HFFc6 (cell line): ENCODE data around the gene BAHCC1. TPM values are rescaled to one million over a fixed set of nuclear protein-coding genes. Genes with fewer than 3 reads are reported as not detected.

Source experiments
- DNase-seq: peaks from one replicate; pipeline ENCODE4 v3.0.0-alpha.2; 2018
- H3K27ac Mint-ChIP-seq: 2 replicates; pipeline ENCODE4 v1.8.0; 2020; ENCODE audit warnings: mild to moderate bottlenecking, mixed read lengths
- H3K27me3 Mint-ChIP-seq: 2 replicates; pipeline ENCODE4 v1.8.0; 2021; ENCODE audit warnings: mild to moderate bottlenecking, moderate library complexity, mixed read lengths; ENCODE audit not compliant: insufficient read depth
- H3K36me3 Mint-ChIP-seq: 2 replicates; pipeline ENCODE4 v1.8.0; 2021; ENCODE audit warnings: low read depth, mixed read lengths
- H3K4me1 Mint-ChIP-seq: 2 replicates; pipeline ENCODE4 v1.8.0; 2020; ENCODE audit warnings: low read depth, mixed read lengths
- H3K4me3 Mint-ChIP-seq: 2 replicates; pipeline ENCODE4 v1.8.0; 2020; ENCODE audit warnings: mild to moderate bottlenecking, moderate library complexity, mixed read lengths
- H3K9me3 Mint-ChIP-seq: 2 replicates; pipeline ENCODE4 v1.8.0; 2020; ENCODE audit warnings: mild to moderate bottlenecking, mixed read lengths
- total RNA-seq, 6 experiments: library from RNA; stranded (reverse); fragmentation: NEBNext Ultra II Directional; extraction: Animal tissue kit (Norgen Biotek cat#: 25700); gene quantifications; 2 replicates in 1 of 6; 3 replicates in 5 of 6; pipeline ENCODE4 v1.2.3, GENCODE V29; 2021
- TF ChIP-seq, protein P1 (sequence below): fragments of 200-600 bp; sonication (generic); IDR thresholded peaks from 2 replicates; pipeline ENCODE4 v1.5.0; 2021; ENCODE audit warnings: antibody characterized with exemption, mild to moderate bottlenecking

The BAHCC1 gene
- total RNA-seq, 6 experiments from 2014 or later = 7.3 to 9.7 (median 8.3) TPM

DNA sequence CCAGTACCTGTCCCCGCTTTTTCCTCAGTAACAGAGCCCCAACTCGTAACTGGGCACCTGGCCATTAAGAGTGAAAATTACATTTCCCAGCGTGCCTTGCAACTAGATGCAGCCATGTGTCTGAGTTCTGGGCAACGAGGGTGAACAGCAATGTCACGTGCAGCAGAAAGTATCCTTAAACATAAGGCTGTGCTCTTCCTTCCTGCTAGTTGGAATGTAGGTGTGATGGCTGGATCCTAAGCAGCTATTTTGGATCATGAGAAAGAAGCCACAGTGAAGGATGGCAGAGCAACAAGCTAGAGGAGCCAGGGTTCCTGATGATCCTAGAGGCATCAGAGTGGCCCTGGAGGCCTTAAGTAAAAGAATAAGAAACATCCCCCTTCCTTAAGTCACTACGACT is 81.4 kb downstream of the BAHCC1 start:
- H3K9me3 Mint-ChIP-seq = no peaks in the 10 kb centered on the region
- no peak overlapping the region for H3K4me3 Mint-ChIP-seq
- no peak for DNase-seq
- peaks cover 7% of the 10 kb centered on the region; the same call in 1 of the 2 replicates for H3K27me3 Mint-ChIP-seq
- no peak overlapping the region for H3K27ac Mint-ChIP-seq
- peaks cover 4% of the 10 kb centered on the region; the same call in 1 of the 2 replicates for H3K36me3 Mint-ChIP-seq
- peaks cover 22% of the 10 kb centered on the region for H3K4me1 Mint-ChIP-seq
- TF ChIP-seq, protein P1, sequence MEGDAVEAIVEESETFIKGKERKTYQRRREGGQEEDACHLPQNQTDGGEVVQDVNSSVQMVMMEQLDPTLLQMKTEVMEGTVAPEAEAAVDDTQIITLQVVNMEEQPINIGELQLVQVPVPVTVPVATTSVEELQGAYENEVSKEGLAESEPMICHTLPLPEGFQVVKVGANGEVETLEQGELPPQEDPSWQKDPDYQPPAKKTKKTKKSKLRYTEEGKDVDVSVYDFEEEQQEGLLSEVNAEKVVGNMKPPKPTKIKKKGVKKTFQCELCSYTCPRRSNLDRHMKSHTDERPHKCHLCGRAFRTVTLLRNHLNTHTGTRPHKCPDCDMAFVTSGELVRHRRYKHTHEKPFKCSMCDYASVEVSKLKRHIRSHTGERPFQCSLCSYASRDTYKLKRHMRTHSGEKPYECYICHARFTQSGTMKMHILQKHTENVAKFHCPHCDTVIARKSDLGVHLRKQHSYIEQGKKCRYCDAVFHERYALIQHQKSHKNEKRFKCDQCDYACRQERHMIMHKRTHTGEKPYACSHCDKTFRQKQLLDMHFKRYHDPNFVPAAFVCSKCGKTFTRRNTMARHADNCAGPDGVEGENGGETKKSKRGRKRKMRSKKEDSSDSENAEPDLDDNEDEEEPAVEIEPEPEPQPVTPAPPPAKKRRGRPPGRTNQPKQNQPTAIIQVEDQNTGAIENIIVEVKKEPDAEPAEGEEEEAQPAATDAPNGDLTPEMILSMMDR = no peak

DNA sequence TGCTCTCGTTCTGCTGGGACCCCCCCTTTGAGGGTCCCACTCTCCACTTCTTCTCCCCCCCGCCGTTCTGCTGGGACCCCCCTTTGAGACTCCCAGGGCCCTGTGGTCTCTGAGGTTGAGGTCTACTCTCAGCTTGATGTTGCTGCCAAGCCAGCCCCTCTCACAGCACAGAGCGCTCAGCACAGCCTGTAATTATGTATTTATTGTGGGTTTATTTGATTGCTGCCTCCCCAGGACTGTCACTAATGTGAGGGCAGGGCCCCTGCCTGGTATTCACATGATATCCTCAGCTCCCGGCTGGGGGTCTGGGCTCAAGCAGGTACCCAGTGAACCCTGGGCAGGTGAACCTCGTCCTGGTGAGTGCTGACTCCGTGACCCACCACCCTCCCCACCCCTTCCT is 81.9 kb downstream of the BAHCC1 start:
- no peak for DNase-seq
- no peaks in the 10 kb centered on the region for H3K9me3 Mint-ChIP-seq

DNA sequence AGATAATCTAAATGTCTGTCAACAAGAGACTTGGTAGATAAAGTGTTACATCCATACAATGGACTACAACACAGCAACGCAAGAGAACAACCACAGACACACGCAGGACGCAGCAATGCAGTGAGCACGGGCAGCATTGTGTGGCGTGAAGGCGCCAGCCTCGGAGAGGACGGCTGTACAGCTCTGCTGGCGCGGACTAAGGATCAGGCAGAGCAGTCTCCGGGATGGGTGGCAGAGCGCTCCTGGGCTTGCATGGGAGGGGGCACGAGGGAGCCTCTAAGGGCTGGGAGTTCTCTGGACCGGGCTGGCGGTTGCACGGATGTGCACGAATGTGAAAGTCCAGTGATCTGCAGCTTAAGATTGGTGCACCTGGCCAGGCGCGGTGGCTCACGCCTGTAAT is 82.9 kb downstream of the BAHCC1 start:
- Mint-ChIP-seq H3K27me3 (peaks cover 8% of the 10 kb centered on the region), H3K4me3 (no peak overlapping the region), H3K9me3 (no peaks in the 10 kb centered on the region), H3K27ac (no peak overlapping the region), H3K36me3 (peaks cover 4% of the 10 kb centered on the region; the same call in 1 of the 2 replicates), H3K4me1 (peaks cover 15% of the 10 kb centered on the region)
- TF ChIP-seq, protein P1 = no peak
- DNase-seq = no peak

More for the DNA sequence above, 81.9 kb downstream of the BAHCC1 start:
- Mint-ChIP-seq H3K4me3 (no peak overlapping the region), H3K27ac (no peak overlapping the region), H3K36me3 (peaks cover 4% of the 10 kb centered on the region; the same call in 1 of the 2 replicates), H3K27me3 (peaks cover 5% of the 10 kb centered on the region; the same call in 1 of the 2 replicates), H3K4me1 (peaks cover 17% of the 10 kb centered on the region)
- TF ChIP-seq, protein P1 = no peak

DNA sequence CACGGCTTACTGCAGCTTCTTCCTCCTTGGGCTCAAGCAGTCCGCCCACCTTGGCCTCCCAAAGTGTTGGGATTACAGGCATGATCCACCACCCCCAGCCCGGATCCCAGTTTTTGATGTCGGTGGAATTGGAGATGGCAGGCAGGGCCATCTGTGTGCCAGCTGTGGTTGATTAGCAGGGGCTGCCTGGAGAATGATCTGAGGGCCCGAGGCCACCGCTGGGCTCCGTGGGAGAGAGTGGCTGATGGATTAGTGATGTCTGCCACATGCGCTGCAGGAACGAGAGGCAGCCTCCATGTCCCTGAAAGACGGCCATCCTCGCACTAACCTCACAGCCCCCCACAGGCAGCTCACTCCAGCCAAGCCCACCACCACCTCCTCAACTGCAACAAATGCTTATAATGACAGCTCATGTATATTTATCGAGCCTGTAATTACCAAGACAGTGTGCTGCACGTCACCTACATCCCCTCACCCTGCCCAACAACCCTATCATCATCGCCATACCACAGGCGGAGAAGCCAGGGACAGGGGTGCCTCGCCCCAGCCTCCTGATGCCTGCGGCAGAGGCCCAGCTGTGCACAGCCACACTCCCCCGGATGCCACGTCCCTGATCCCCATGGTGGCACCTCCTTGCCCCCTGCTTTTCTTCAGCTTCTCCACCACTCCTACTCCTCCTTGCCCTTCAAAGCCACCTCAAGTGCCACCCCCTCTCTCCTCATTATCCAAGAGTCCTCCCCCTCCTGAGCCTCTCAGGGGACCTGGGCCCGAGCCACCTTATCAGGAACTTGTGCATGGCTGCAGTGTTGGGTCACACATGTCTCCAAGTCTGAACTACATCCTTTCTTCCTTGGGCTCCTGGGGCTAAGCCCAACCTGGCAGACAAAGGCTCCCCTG is 84.2 kb downstream of the BAHCC1 start:
- Mint-ChIP-seq H3K27ac (peak overlapping the region; percentile 30), H3K4me1 (peaks cover 15% of the 10 kb centered on the region), H3K27me3 (peaks cover 8% of the 10 kb centered on the region), H3K36me3 (peaks cover 4% of the 10 kb centered on the region; the same call in 1 of the 2 replicates), H3K4me3 (no peak overlapping the region), H3K9me3 (no peaks in the 10 kb centered on the region)
- DNase-seq = no peak
- TF ChIP-seq, protein P1 = no peak

DNA sequence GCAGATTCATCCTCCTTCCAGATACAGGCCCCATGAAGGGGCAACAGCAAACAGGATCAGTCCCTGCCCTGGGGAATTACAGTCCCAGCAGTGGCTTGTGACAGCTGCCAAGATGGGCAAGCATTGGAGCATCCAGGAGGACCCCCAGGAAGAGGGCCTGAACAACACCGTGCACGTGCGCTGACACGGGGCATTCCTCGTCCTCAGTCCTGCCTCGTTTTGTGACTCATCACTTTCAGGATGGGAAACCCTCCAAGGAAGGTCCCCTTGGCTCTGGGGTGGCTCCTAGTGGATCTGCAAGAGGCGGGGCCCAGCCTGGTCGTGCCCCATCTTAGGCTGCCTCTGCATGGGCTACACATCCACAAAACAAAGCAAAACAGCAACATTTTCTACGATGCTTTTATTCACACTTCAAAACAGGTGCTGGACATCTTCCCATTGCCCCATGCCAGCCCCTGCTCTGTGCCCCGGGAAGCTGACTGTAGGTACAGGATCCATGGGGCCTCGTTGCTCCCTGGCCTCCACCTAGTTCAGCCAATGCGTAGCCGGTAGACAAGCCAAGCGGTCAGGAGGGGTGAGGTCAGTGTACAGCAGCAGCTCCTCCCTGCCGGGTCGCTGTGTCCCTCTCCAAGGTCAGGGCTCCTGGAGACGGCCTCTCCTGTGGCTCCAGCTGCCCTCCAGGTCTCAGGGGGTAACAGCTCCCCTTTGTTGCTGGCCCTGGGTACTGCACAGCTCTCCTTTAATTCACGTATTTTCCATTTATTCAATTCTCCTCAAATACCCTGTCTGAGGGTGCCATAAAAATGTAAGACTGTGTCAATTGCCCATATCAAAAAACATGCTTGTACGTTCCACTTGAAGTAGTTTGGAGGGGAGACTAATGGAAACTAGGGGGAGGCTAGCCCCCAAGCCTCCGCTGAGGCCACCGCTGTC is 85.1 kb downstream of the BAHCC1 start:
- TF ChIP-seq, protein P1 = no peak; the same call in 1 of the 2 replicates
- Mint-ChIP-seq H3K27me3 (peaks cover 8% of the 10 kb centered on the region), H3K9me3 (no peaks in the 10 kb centered on the region), H3K27ac (peak overlapping the region; percentile 30), H3K4me1 (peaks cover 15% of the 10 kb centered on the region), H3K4me3 (no peak overlapping the region), H3K36me3 (peaks cover 4% of the 10 kb centered on the region; the same call in 1 of the 2 replicates)
- peak; percentile 67 for DNase-seq
